Muscle of leg (tissue), 11 donors: ENCODE data around the gene PWWP2B. TPM values are rescaled to one million over a fixed set of nuclear protein-coding genes. Genes with fewer than 3 reads are reported as not detected.

ENCODE experiments used
- DNase-seq: peaks from one replicate; pipeline ENCODE4 v3.0.0; 2013
- H3K27ac ChIP-seq: one replicate; pipeline ENCODE4 v1.5.1; 2013; ENCODE audit warnings: mild to moderate bottlenecking, low read length, control low read depth
- H3K27me3 ChIP-seq: one replicate; pipeline ENCODE4 v1.6.1; 2013; ENCODE audit warnings: low read length; ENCODE audit not compliant: control insufficient read depth, insufficient read depth
- H3K36me3 ChIP-seq: one replicate; pipeline ENCODE4 v1.6.1; 2013; ENCODE audit warnings: low read length; ENCODE audit not compliant: control insufficient read depth, insufficient read depth
- H3K4me1 ChIP-seq: one replicate; pipeline ENCODE4 v1.6.1; 2013; ENCODE audit warnings: low read length; ENCODE audit not compliant: control insufficient read depth, insufficient read depth
- H3K4me3 ChIP-seq: one replicate; pipeline ENCODE4 v1.5.1; 2013; ENCODE audit warnings: low read length, control low read depth
- H3K9me3 ChIP-seq: replicated peaks from 2 replicates; pipeline ENCODE4 v1.6.1; 2013; ENCODE audit warnings: low read depth, low read length; ENCODE audit not compliant: control insufficient read depth
- WGBS: methylation state at CpG from one replicate; pipeline ENCODE4 v1.1.5; 2013; ENCODE audit warnings: missing lambda C conversion rate; ENCODE audit not compliant: insufficient coverage; 5-methylcytosine and 5-hydroxymethylcytosine counted together
- polyA plus RNA-seq, 8 donors: library from polyadenylated mRNA; unstranded; fragments of 120-200 nt; gene quantifications; one replicate each; pipeline versions ENCODE4 v1.2.1 to v1.2.3, GENCODE V29; 2013; ENCODE audit warnings: inconsistent platforms in 1 of 8, low replicate concordance in 1 of 8; ENCODE audit not compliant: insufficient read length in 8 of 8, insufficient read depth in 1 of 8
- total RNA-seq: library from RNA; stranded (reverse); fragments of 120-200 nt; gene quantifications from one replicate; pipeline ENCODE4 v1.2.4, GENCODE V29; 2013

The PWWP2B gene
- total and polyA plus RNA-seq, 9 donors, result 5.8 to 15.1 (median 11.3) TPM

- H3K4me3 ChIP-seq, result no peak overlapping the region
- H3K9me3 ChIP-seq, result no peaks in the 10 kb centered on the region
- peaks cover 8% of the 10 kb centered on the region for H3K27me3 ChIP-seq
- H3K36me3 ChIP-seq, result no peaks in the 10 kb centered on the region
- DNase-seq, result no peak
- WGBS, result 45% methylated on average over 31 of the region's 31 CpGs
- H3K27ac ChIP-seq, result no peak overlapping the region
- peaks cover 25% of the 10 kb centered on the region for H3K4me1 ChIP-seq
Measured at GRCh38 chr10:132458586-132459300, 61.7 kb downstream of the PWWP2B start.

- H3K4me3 ChIP-seq, result no peak overlapping the region
- no peak for DNase-seq
- 74% methylated on average over 13 of the region's 23 CpGs for WGBS
- H3K4me1 ChIP-seq, result peaks cover 31% of the 10 kb centered on the region
- no peaks in the 10 kb centered on the region for H3K36me3 ChIP-seq
- H3K9me3 ChIP-seq, result no peaks in the 10 kb centered on the region
- peaks cover 8% of the 10 kb centered on the region for H3K27me3 ChIP-seq
- H3K27ac ChIP-seq, result no peak overlapping the region
Measured at GRCh38 chr10:132459301-132460003, 62.5 kb downstream of the PWWP2B start.

GRCh38 chr10:132460071-132460470, 63.1 kb downstream of the PWWP2B start:
- no peak overlapping the region for H3K27ac ChIP-seq
- no peak for DNase-seq
- H3K4me3 ChIP-seq, result no peak overlapping the region
- WGBS, result 75% methylated on average over 12 of the region's 15 CpGs
- peaks cover 37% of the 10 kb centered on the region for H3K4me1 ChIP-seq
- peaks cover 6% of the 10 kb centered on the region for H3K27me3 ChIP-seq
- no peaks in the 10 kb centered on the region for H3K36me3 ChIP-seq
- H3K9me3 ChIP-seq, result no peaks in the 10 kb centered on the region

GRCh38 chr10:132460691-132461090, 63.7 kb downstream of the PWWP2B start:
- Histone ChIP-seq H3K27me3 (peaks cover 6% of the 10 kb centered on the region), H3K9me3 (no peaks in the 10 kb centered on the region), H3K36me3 (no peaks in the 10 kb centered on the region), H3K4me3 (no peak overlapping the region), H3K27ac (no peak overlapping the region), H3K4me1 (peaks cover 44% of the 10 kb centered on the region)
- no peak for DNase-seq
- 82% methylated on average over 2 of the region's 5 CpGs for WGBS

GRCh38 chr10:132461103-132461682, 64.2 kb downstream of the PWWP2B start:
- peaks cover 45% of the 10 kb centered on the region for H3K4me1 ChIP-seq
- DNase-seq, result no peak
- WGBS, result 84% methylated on average over 14 of the region's 14 CpGs

GRCh38 chr10:132461683-132462231, 64.8 kb downstream of the PWWP2B start:
- WGBS, result 72% methylated on average over 18 of the region's 19 CpGs
- Histone ChIP-seq H3K9me3 (no peaks in the 10 kb centered on the region), H3K27me3 (peaks cover 6% of the 10 kb centered on the region), H3K4me1 (peaks cover 45% of the 10 kb centered on the region), H3K36me3 (no peaks in the 10 kb centered on the region), H3K4me3 (no peak overlapping the region), H3K27ac (no peak overlapping the region)
- DNase-seq, result no peak

More at GRCh38 chr10:132461103-132461682, 64.2 kb downstream of the PWWP2B start:
- no peak overlapping the region for H3K4me3 ChIP-seq
- peaks cover 6% of the 10 kb centered on the region for H3K27me3 ChIP-seq
- H3K27ac ChIP-seq, result no peak overlapping the region
- no peaks in the 10 kb centered on the region for H3K9me3 ChIP-seq
- H3K36me3 ChIP-seq, result no peaks in the 10 kb centered on the region

GRCh38 chr10:132462463-132463332, 65.7 kb downstream of the PWWP2B start:
- Histone ChIP-seq H3K36me3 (no peaks in the 10 kb centered on the region), H3K4me1 (peaks cover 49% of the 10 kb centered on the region), H3K9me3 (no peaks in the 10 kb centered on the region), H3K4me3 (no peak overlapping the region), H3K27me3 (peaks cover 6% of the 10 kb centered on the region), H3K27ac (no peak overlapping the region)
- WGBS, result 93% methylated on average over 31 of the region's 35 CpGs
- DNase-seq, result no peak

- no peak overlapping the region for H3K4me3 ChIP-seq
- WGBS, result 77% methylated on average over 28 of the region's 30 CpGs
- no peak for DNase-seq
- no peaks in the 10 kb centered on the region for H3K36me3 ChIP-seq
- H3K4me1 ChIP-seq, result peaks cover 51% of the 10 kb centered on the region
- H3K9me3 ChIP-seq, result no peaks in the 10 kb centered on the region
- H3K27me3 ChIP-seq, result peaks cover 2% of the 10 kb centered on the region
- H3K27ac ChIP-seq, result no peak overlapping the region
Measured at GRCh38 chr10:132463333-132464255, 66.6 kb downstream of the PWWP2B start.
